SU-DHL-6 (cell line): Measurements from ENCODE around the gene IFI16.
"Not testable (repeated sequence)": the region's sequence is repeated elsewhere in the genome, so short reads cannot be mapped to it uniquely, and the experiment has no call there.

ENCODE experiments used
- H2AFZ ChIP-seq: fragments of 200-600 bp; sonication (generic); 2 replicates; pipeline ENCODE4 v1.6.1; 2014; ENCODE audit warnings: low read depth, mild to moderate bottlenecking, moderate library complexity, mixed read lengths, antibody characterized with exemption, low read length; ENCODE audit not compliant: severe bottlenecking
- H3F3A ChIP-seq: fragments of 200-600 bp; shearing (Covaris generic); 2 replicates; pipeline ENCODE4 v1.6.0; 2016; ENCODE audit warnings: antibody characterized with exemption, mild to moderate bottlenecking; ENCODE audit not compliant: insufficient read depth
- H3K27ac ChIP-seq: fragments of 200-600 bp; sonication (generic); 2 replicates; pipeline ENCODE4 v1.5.1; 2016; ENCODE audit warnings: low read depth, mild to moderate bottlenecking, low read length, moderate library complexity, mixed read lengths
- H3K27me3 ChIP-seq: fragments of 200-600 bp; sonication (generic), shearing (Covaris generic); 2 replicates; pipeline ENCODE4 v1.6.0; 2014; ENCODE audit warnings: mild to moderate bottlenecking, low read length
- H3K36me3 ChIP-seq: fragments of 200-600 bp; sonication (generic); 2 replicates; pipeline ENCODE4 v1.6.1; 2014; ENCODE audit warnings: mild to moderate bottlenecking, low read length, mixed read lengths
- H3K4me2 ChIP-seq: fragments of 300-600, 200-600 bp; shearing (Covaris generic), sonication (generic); 2 replicates; pipeline ENCODE4 v1.6.0; 2014; ENCODE audit warnings: low read length, low read depth, mild to moderate bottlenecking; ENCODE audit not compliant: poor library complexity, severe bottlenecking
- H3K4me3 ChIP-seq: fragments of 200-600 bp; sonication (generic); 2 replicates; pipeline ENCODE4 v1.5.1; 2014; ENCODE audit warnings: antibody characterized with exemption, low read length, mild to moderate bottlenecking, mixed read lengths; ENCODE audit not compliant: insufficient read depth, poor library complexity, severe bottlenecking
- H3K79me2 ChIP-seq: fragments of 200-600 bp; sonication (generic); 2 replicates; pipeline ENCODE4 v1.6.1; 2014; ENCODE audit warnings: mild to moderate bottlenecking, low read length, moderate library complexity; ENCODE audit not compliant: insufficient read depth
- H3K9ac ChIP-seq: fragments of 200-600 bp; sonication (generic); 2 replicates; pipeline ENCODE4 v1.7.0; 2014; ENCODE audit warnings: mild to moderate bottlenecking, low read length
- H3K9me2 ChIP-seq: fragments of 200-600 bp; sonication (generic); replicated peaks from 2 replicates; pipeline ENCODE4 v1.6.1; 2014; ENCODE audit warnings: low read length; ENCODE audit not compliant: insufficient read depth
- H3K9me3 ChIP-seq: fragments of 200-600 bp; sonication (generic); 2 replicates; pipeline ENCODE4 v1.6.1; 2014; ENCODE audit warnings: low read length, mixed read lengths; ENCODE audit not compliant: insufficient read depth
- H4K20me1 ChIP-seq: fragments of 200-600 bp; sonication (generic); 2 replicates; pipeline ENCODE4 v1.6.1; 2014; ENCODE audit warnings: low read depth, mild to moderate bottlenecking, antibody characterized with exemption, low read length, moderate library complexity, mixed read lengths
- CTCF ChIP-seq: fragments of 200-600 bp; sonication (generic); IDR thresholded peaks from one replicate; pipeline ENCODE4 v1.5.1; 2017; ENCODE audit warnings: antibody characterized with exemption, mild to moderate bottlenecking, low read length, moderate library complexity; ENCODE audit not compliant: insufficient read depth, poor library complexity, severe bottlenecking
- EZH2phosphoT487 ChIP-seq: fragments of 200-600 bp; sonication (generic), shearing (Covaris generic); conservative IDR thresholded peaks from 2 replicates; pipeline ENCODE4 v1.6.1; 2018; ENCODE audit warnings: mild to moderate bottlenecking, antibody characterized with exemption, low read length, moderate library complexity, mixed read lengths

Gene IFI16

GRCh38 chr1:159098596-159098995 is 88.9 kb downstream of the IFI16 start:
- Histone ChIP-seq H3K27me3 (no peaks in the 10 kb centered on the region), H3K36me3 (no peaks in the 10 kb centered on the region), H3K4me3 (no peak overlapping the region), H2AFZ (no peak overlapping the region), H3K9me2 (no peaks in the 10 kb centered on the region), H3K79me2 (no peaks in the 10 kb centered on the region), H3F3A (no peaks in the 10 kb centered on the region), H3K9ac (no peak overlapping the region), H3K4me2 (no peak overlapping the region), H3K9me3 (no peaks in the 10 kb centered on the region), H4K20me1 (no peaks in the 10 kb centered on the region), H3K27ac (no peak overlapping the region)
- TF ChIP-seq CTCF (no peak), EZH2phosphoT487 (no peak)

- Histone ChIP-seq H3K9ac (no peak overlapping the region), H3K9me2 (no peaks in the 10 kb centered on the region), H3K79me2 (no peaks in the 10 kb centered on the region), H2AFZ (no peak overlapping the region), H4K20me1 (no peaks in the 10 kb centered on the region), H3K36me3 (no peaks in the 10 kb centered on the region), H3K27me3 (no peaks in the 10 kb centered on the region), H3F3A (no peaks in the 10 kb centered on the region), H3K4me3 (no peak overlapping the region), H3K4me2 (no peak overlapping the region), H3K9me3 (no peaks in the 10 kb centered on the region), H3K27ac (no peak overlapping the region)
- TF ChIP-seq CTCF, result no peak
- no peak for TF ChIP-seq EZH2phosphoT487
These were observed 90.9 kb downstream of the IFI16 start for GRCh38 chr1:159100589-159100988.

DNA sequence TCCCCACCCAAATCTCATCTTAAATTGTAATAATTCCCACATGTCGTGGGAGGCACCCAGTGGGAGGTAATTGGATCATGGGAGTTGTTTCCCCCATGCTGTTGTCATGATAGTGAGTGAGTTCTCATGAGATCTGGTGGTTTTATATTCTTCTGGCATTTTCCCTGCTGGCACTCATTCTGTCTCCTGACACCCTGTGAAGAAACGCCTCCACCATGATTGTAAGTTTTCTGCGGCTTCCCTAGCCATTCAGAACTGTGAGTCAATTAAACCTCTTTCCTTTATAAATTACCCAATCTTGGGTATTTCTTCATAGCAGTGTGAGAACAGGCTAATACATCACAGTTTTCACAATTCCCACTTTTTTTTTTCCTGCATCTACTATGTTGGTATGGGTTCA is 93.3 kb downstream of the IFI16 start:
- H3K9me2 ChIP-seq, H3K4me2 ChIP-seq, H3F3A ChIP-seq, H3K9ac ChIP-seq, H2AFZ ChIP-seq, H3K4me3 ChIP-seq, H3K79me2 ChIP-seq, H3K36me3 ChIP-seq, H4K20me1 ChIP-seq, H3K9me3 ChIP-seq, H3K27me3 ChIP-seq, H3K27ac ChIP-seq: not testable (repeated sequence)
